GM21423 (cell line): Measurements from ENCODE around the gene PHLDA2.
"Not testable (repeated sequence)": the region's sequence is repeated elsewhere in the genome, so short reads cannot be mapped to it uniquely, and the experiment has no call there.

Experiments
- ATAC-seq: cut with Tn5 transposase; IDR thresholded peaks from one replicate; pipeline ENCODE4 v1.9.1; 2021; ENCODE audit warnings: mild to moderate bottlenecking, moderate library complexity; ENCODE audit not compliant: unreplicated experiment

PHLDA2 gene

DNA sequence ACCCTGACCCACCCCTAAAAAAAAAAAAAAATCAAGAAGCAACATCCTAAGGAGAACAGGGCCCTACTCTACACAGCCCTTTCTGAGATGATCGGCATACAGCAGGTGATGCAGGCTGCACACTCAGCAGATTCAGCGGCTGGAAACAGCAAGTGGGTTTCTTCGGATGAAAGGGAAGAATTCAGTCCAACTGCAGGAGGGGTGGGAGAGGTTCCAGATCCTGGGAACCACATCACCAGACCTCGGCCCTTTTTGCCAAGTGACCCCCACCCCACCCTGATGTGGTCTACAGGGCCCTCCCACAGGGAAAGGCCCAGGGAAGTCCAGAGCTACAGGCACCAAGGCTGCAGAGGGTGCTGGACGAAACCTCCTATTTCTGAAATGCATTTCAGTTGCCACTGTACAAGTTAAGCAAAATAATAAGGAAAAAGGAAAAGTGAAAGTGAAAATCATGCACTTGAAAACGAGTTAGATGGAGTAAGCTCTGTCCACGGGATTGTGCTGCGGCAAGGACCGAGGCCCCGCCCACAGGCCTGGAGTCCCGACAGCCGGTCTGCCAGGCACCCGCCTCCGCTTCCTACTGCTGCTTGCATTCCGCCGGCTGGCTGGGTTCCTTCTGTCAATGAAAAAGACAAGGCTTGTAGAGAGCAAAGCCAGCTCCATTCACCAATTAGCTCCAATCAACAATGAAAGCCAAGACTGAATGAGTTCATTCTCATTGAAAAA, 16.0 kb upstream of the PHLDA2 start:
- ATAC-seq, result no peak

DNA sequence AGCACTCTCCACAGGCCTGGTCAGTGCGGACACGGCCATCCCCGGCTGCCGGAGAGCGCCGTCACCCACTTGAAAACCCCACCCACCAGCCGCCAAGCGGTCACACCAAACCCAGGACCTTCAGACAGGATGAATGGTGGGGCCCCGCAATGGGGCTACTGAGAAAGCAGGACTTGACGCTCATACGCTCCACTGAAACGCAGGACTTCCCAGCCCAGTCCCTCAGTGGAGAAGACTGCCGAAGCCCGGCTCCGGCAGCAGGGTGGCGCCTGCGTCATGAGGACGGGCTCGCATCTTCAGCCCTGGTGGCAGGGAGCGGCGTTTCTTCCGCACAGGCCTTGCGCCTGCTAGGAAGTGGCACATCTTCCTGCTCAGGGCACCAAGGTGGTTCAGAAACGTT, 15.3 kb upstream of the PHLDA2 start:
- ATAC-seq, result no peak

DNA sequence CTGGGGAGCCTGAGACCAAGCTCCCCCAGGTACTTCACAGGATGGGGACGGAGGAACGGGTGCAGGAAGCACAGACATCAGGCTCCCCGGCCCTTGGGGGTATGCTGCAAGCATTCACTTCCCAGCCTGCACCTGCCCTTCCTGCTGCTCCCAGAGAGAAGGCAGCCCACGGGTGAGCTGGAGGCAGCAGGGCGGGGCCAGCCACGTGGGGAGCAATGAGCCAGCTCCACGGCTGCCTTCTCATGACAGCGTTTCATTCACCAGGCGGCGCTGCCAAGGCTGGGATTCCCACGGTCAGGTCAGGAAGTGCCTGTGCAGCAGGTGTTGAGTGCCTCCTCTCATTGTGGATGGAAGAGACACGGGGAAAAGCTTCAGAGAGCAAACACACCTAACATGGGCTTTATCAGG, 14.5 kb upstream of the PHLDA2 start:
- no peak for ATAC-seq

DNA sequence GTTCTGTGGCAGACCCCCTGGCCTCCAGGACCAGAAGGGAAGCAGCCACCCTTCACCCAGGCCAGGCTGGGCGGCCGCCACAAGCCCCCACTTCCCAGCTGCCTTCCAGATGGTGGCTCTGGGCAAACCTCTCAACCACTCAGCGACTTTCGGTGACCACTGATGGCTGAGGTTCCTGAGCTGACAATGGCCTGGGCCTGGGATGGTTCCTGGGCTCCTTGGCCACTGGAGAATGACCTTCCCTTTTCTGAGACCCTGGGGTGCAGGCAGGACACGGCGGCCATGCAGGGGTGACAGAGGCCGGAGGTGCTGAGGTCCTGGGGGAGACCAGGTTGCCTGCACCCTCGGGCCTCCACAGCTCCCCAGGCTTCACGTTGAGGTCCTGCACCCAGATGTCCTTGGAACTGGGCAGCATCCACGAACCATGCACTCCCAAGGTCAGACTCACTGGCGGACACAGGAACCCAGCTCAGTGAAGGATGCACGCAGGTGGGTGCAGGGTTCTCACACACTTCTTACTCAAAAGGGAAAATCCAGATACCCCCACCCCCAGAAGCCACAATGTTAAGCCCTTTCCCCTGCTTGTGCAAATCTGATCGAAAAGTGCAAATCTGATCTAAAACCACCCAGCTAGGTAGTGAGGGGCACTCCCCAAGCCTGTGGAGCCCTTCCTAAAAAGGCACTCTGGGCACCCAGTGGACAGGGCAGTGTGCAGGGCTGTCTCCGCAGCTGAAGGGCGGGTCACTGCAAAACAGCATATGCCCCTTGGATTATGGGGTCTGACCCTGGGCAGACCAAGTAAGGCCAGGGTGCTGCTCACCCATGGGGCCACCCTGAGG, 13.9 kb upstream of the PHLDA2 start:
- no peak for ATAC-seq

DNA sequence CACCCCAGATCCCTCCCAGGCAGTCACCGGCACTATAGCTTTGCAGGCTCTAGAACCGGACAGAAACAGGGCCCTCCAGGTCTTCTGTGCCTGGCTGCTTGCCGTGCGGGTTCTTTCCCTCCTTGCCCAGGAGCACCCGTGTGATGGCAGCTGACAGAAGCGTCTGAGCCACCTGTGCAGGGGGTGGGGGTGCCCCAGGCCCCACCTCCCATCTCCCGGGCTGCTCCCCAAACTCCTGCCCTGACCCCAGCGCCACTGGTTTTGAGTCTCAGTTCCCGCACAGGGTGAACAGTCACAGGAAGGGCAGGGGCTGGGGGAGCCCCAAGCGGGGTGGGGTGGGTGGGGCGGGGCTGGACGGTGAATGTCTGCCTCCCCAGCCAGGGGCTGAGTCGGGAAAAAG, 13.2 kb upstream of the PHLDA2 start:
- ATAC-seq, result no peak

DNA sequence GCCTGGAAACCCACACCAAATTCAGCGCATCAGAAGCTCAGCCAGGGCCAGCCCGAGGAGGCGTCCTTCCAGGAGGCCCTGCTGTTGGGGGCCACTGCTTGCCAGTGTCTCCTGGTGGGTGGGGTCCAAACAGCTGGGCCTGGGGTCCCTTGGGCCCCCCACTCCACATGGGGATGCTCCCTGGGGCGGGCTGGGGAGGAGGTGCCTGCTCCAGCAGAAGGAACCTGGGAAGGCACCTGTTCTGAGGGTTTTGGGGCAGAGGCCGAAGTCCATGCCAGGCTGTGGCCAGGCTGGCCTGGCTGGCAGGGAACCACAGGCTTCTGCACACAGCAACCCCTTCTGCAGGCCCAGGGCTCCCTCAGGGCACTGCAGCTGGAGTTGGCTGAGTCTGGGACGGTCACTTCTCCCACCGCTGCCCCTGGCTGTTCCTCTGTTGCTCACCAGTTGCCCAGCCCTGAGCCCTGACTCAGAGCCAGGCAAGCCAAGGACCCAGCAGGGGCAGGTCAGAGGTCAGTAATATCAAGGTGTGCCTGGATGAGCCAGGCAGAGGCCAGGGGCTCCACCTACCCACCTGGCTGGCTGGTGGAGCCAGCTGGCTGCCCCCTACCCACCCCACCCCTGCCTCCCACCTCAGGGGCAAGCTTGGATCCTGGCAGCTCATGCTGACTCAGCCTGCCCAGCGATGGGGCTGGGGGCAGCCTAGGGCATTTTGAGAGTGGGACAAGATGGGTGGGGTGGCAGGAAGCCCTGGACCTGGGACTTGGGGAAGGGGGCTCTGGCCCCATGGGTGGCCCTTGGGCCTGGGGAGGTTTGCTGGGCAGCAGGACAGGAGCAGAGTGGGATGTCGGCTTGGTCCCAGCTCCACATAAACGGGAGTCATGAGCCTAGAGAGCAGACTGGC, 12.0 kb upstream of the PHLDA2 start:
- no peak for ATAC-seq

DNA sequence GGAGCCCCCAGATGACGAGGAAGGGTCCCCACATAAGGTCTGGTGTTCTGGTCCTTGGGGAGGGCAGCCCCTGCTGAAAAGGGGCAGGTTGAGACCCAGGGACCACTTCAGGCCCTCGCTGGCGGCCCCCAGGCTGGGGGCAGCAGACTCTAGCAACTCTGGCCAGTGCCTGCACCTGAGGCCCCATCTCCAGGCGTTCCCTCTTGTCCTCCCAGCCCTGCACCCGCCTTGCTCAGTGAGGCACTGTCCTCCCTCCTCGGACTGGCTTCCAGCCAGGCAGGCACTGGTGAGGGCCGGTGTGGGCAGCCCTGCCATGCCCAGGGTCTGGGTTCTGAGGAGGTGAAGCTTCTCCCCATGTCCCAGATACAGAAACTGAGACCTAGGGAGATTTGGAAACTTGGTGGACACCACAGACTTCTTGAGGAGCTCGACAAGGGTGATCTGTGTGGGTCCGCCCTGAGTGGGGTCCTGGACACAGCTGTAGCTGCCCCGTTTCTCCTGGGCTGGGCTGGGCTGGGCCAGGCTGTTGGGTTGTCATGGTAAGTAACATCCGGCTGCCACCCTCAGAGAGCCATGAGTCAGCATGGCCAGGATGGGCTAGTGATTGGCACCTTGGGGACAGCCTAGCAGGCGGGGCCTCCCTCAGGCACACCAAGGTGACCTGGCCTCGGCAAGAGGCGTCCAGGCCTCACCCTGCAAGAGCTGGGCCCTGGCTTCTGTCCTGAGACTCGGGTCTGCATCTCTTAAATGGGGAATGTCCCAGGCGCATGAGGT, 11.1 kb upstream of the PHLDA2 start:
- ATAC-seq, result no peak

DNA sequence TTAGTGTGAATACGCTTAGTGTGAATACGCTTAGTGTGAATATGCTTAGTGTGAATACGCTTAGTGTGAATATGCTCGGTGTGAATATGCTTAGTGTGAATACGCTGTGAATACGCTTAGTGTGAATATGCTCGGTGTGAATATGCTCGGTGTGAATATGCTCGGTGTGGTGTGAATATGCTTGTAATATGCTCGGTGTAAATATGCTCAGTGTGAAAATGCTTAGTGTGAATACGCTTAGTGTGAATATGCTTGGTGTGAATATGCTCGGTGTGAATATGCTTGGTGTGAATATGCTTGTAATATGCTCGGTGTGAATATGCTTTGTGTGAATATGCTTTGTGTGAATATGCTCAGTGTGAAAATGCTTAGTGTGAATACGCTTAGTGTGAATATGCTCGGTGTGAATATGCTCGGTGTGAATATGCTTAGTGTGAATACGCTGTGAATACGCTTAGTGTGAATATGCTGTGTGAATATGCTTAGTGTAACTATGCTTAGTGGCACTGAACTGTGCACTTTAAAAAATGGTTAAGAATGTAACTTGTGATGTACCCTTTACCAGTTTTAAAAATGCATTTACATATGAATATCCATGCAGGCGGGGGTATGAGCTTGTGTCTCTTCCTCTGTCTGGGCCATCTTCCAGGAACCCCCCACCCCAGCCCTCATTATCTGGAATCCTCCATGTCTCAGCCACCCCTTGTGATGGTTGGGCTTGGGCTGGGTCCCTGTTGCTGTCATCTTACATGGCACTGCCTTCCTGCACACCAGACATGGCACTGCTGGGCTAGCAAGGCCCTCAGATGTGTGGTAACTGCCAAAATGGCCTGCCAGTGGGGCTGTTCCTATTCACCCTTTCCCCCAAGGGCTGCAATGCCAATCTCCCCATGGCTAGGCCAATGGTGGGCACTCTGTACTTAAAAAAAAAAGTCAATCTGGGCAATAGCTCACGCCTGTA, 9.5 kb upstream of the PHLDA2 start:
- not testable (repeated sequence) for ATAC-seq

DNA sequence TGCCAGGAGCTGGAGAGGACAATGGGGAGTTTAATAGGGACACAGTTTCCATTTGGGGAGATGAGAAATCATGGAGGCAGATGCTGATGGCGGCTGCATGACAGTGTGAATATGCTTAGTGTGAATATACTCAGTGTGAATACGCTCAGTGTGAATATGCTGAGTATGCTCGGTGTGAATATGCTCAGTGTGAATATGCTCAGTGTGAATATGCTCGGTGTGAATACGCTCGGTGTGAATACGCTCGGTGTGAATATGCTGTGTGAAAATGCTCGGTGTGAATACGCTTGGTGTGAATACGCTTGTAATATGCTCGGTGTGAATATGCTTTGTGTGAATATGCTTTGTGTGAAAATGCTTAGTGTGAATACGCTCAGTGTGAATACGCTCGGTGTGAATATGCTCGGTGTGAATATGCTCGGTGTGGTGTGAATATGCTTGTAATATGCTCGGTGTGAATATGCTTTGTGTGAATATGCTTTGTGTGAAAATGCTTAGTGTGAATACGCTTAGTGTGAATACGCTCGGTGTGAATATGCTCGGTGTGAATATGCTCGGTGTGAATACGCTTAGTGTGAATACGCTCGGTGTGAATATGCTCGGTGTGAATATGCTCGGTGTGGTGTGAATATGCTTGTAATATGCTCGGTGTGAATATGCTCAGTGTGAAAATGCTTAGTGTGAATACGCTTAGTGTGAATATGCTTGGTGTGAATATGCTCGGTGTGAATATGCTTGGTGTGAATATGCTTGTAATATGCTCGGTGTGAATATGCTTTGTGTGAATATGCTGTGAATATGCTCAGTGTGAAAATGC, 8.6 kb upstream of the PHLDA2 start:
- not testable (repeated sequence) for ATAC-seq

DNA sequence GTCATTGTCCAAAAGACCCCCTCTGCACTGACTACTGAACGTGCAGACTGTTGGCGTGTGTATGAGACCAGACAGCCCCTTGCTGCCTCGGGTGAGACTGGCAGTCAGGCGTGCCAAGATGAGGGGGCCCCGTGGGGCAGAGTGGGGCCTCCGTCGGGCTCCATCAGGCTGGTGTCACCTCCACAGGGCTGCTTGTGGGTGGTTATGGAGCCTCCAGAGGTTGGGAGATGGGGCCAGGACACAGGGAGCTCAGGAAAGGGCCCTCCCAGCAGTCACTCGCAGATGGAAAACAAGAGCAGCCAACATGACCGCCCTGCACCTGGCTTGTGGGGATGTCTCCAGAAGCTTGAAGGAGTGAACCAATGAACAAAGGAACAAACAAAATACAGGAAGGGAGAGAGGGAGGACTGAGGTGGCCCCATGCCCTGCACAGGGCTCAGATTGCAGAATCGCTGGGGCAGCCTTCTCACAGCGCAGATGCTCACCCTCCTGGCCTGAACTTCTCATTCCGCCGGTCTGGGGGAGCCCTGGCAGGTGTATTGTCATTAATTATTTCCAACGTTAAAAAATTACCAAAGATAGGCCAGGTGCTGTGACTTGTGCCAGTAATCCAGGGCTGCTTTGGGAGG, 5.5 kb upstream of the PHLDA2 start:
- ATAC-seq, result no peak

DNA sequence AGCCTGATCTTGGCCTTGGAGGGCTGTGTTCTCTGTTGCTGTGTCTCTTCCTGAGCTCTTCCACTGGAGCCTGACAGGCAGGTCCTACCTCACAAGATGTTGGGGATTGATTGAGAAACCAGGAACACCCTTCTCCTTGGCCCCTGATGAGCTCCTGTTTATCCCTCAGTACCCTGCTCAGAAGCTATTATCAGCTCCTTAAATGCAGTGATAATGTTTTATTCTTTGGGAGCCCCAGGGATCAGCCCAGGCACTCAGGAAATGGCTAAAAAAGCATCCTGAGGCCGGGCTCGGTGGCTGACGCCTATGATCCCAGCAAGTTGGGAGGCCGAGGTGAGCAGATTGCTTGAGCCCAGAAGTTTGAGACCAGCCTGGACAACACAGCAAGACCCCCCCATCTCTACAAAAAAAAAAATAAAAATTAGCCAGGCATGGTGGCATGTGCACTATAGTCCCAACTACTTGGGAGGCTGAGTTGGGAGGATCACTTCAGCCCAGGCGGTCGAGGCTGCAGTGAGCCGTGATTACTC, 4.9 kb upstream of the PHLDA2 start:
- no peak for ATAC-seq

DNA sequence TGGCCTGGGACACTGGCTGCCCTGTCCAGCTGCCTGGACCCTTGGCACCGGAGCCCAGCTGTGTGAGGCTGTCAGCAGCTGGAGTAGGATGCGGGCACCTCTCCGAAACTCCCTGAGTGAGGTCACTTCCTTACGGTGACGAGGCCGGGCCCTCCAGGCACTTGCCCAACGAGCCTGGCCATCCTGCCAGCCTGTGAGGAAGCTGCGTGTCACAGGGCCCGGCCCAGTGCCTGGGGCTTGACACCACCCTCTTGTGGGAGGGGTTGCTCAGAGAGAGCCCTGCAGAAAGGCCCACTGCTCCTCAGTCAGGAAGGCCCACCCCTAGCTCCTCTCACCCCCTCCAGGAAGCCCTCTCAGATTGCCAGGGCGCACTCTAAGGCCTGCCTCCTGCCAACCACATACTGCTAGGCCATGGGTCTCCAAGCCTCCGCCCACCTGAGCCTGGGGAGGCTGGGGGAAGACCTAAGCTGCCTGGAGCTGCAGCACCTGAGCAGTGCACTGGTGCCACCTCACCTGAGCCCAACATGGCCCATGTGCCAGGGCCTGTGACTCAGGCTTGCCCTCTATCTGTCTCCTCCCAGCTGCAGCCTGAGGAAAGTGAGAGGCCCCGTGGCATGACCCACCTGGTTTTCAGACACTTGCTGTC, 4.3 kb upstream of the PHLDA2 start:
- ATAC-seq, result peak; percentile 37

DNA sequence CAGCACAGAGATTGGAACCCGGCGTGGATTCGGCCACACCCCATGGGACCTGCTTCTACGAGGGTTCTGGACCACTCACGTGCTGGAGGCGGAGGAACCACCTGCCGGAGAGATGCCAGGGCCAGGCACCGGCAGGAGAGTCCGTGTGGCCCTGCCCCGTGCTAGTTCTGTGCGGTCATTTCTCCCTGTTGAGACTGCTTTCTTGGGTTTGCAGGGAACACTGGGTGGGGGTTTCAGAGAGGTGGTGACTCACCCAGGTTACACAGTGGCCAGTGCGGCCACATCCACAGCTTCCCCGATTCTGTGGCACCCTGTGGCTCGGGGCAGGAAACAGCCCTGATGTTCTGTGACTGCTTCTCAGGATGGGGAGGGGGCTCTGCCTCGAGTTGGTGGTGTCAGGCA, 3.6 kb upstream of the PHLDA2 start:
- ATAC-seq, result no peak

DNA sequence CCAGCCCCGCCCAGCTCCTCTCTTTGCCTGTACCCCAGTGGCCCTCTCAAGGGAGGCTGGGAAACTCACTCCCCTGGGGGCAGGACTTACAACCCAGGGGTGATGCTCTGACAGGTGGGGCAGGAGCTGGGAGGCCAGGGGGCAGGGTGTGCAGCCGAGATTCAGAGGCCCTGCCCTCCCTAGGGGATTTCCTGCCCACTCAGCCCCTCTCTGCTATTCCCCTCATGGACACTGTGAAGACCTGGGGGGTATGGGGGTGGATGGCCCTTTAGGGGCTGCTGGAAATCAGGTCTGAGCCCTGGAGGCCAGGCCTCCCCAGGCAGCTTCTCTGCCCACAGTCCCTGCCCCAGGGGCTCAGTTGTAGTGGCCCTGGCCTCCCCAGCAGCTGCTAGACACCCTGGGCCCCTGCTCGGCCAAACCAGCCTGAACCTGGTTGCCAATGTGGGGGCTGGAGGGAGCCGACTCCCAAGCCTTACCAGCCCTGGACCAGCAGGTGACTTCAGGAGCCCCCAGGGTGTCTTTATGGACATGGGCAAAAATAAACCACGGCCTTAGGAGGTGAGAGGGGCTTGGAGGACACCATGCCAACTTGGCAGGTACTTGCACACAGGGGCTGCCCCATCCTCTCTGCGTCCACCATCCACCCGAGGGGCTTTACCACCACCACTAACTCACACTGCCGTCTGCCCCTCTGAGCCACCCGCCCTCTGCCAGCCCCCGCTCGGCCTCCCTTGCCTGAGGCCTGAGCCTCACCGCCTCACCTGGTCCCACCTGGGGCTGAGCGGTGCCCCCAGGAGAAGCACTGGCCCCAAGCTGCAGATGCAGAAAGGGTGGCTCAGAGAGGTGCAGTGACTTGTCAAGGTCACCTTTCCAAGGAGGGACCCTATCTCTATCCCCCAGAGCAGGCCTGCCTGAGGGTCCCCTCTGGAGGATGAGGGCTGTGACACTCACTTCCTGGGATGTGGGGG, 2.8 kb upstream of the PHLDA2 start:
- no peak for ATAC-seq

DNA sequence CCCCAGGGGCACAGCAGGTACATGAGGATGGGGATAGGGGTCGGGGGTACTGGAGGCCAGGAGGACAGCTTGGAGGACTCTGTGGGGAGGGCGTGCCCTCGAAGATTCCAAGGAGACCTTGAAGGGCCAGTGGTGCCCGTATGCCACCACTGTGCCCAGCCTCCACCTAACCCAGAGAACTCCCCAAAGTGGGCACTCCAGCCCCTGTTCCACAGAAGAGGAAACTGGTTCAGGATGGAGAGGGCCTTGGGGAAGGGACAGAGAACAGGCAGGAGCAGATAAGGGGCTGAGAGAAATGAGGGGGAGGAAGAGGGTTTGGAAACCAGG, 2.2 kb upstream of the PHLDA2 start:
- ATAC-seq, result no peak

DNA sequence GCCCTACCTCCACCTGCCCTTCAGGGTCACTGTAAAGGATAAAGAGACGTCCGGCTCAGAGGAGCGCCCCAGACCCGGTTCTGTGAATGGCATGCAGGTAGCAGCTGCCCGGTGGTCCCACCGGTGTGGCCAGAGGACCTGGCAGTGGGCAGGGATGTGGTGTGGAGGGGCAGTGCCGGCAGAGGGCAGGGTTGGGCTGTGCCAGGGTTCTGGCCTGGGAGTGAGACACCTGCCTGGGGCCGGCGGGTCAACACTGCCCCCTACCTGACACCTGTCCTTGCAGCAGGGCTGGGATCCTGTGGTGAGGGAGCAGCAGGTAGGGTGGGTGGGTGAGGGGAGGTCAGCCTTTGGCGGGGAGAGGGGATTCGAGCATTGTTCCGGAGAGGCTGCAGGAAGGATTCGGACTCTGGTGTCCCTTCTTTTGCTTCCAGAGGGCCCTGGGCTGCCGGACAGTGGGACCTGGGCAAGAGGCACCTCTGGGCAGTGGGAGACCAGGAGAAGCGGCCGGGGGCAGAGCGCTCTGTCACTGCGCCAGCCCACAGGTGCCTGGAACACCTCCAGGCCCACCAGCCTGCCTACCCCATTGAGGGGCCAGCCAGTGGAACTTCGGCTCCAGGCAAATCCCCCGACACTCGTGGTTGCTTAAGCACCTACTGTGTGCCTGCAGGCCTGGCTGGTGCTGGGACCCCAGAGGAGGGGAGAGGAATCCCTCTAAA, 1.6 kb upstream of the PHLDA2 start:
- peak; percentile 35 for ATAC-seq
